GM19239 (cell line): Measurements from ENCODE around the gene MRPS2.
A peak's percentile ranks its signal among the peaks of the same experiment; 100 is the strongest.

Source experiments
- DNase-seq: peaks from one replicate; pipeline ENCODE4 v3.0.0; 2011; ENCODE audit warnings: low spot score; ENCODE audit not compliant: insufficient read length
- FAIRE-seq: peaks from 2 replicates; lab custom pipeline; 2011; peaks lifted over from hg19 to GRCh38; lab: Jason Lieb, UNC

Gene MRPS2

DNA sequence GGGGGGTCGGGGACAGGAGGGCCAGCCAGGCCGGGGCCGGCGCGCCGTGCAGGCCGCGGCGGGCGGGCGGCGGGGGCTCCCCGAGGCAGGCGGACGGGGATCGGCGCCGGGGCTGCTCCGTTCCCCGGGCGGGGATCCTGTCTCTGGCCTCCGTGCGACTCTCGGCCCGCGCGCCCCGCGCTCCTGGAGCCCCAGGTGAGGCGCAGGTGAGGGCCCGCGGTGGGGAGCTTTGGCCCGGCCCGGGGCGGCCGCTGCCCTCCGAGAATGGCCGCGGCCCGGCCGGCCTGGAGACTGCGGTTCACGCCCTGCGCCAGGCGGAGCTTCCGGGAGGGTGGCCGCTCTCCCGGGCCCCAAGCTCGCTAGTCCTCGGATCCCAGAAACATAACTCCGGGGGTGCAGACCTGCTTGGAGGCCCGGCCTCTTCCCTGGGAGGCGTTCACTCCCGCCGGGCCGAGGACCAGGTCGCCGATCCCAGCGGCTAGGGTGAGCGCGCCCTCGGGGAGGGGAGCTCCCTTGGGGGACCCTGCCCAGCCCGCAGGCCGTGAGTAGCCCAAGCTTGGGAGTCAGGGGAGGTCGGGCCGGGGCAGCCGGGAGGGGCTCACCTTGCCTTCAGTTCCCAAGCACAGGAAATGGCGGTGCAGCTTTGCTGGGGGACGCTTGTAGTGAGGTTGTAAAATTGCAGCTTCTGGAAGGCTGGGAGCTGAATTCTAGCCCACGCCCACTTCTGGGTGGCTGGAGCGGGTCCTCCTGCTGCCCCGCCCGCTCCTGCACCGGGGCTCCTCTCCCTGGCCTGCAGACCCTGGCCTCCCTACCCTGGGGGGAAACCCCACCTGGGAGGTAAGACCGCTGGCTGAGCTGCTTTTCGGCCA lies 20.2 kb upstream of the MRPS2 start:
- FAIRE-seq (no peak), DNase-seq (peak; percentile 46)

GRCh38 chr9:135480940-135481310 lies 19.6 kb upstream of the MRPS2 start:
- FAIRE-seq (no peak), DNase-seq (no peak)

DNA sequence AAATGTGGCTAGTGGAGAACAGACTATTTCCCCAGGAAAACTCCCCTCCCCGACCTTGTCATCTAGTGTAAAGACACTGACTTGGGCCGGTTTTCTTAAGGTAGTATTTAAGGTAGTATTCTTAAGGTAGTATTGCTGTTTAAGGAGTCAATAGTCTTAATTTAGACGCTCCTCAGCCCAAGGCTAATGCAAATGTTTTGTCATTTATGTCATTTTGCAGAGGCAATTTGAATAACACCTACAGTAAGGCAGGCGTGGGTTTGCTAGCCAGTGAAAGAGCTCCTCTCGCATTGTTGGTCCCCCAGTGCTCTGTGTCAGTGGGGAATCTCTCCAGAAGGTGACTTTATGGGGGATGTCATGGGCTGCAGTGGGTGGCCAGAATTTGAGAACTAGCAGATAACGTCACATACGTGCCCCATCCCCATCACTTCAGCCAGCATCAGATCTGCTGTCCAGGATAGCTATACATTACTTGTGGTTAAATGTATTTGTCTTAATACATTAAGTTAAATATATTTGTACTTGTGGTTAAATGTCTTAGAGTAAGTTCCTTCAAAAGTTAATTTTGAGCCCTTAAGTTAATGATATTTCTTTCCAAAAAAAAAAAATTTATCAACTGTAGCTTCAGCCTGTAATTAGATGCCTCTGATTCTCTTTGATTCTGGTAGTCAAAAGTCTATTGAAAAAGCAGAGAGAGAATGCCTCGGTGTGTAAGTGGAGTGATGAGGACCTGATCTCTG lies 18.3 kb upstream of the MRPS2 start:
- FAIRE-seq (no peak), DNase-seq (no peak)

DNA sequence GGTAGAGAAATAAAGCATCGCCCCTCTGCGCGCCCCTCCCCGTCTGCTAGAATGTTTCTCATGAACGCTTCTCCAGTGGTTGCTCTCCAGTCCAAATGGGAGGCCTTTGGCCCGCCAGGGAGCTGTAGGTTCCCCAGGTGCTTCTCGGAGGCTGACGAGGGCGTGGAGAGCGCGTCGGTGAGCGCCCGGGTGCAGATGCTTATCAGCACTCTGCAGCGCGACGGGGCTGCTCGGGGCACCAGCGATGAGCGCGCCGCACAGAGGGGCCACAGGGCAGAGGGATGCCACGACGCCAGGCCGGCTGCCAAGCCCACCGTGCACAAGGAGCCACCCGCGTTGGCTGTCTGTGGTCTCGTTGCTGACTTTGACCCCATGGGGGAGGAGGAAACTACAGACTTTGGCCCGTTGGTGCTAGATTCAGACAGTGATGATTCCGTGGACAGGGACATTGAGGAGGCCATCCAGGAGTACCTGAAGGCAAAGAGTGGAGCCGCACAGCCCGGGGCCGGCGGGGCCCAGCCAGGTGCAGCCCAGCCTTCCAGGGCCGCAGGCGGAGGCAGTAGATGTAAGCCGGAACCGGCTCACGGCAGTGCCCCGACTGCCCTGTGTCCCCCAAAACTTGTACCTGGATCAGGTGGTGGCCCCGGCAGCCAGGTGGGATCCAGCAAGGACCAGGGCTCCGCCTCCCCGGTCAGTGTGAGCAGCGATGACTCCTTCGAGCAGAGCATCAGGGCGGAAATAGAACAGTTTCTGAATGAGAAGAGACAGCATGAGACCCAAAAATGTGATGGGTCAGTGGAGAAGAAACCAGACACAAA lies 15.8 kb upstream of the MRPS2 start:
- no peak for FAIRE-seq

GRCh38 chr9:135485385-135485784 lies 15.1 kb upstream of the MRPS2 start:
- DNase-seq = no peak
- FAIRE-seq = no peak

More for the DNA sequence above, 15.8 kb upstream of the MRPS2 start:
- no peak for DNase-seq

GRCh38 chr9:135485832-135486231 lies 14.7 kb upstream of the MRPS2 start:
- DNase-seq (no peak), FAIRE-seq (no peak)

GRCh38 chr9:135486267-135487065 lies 14.0 kb upstream of the MRPS2 start:
- DNase-seq = no peak
- FAIRE-seq = no peak

DNA sequence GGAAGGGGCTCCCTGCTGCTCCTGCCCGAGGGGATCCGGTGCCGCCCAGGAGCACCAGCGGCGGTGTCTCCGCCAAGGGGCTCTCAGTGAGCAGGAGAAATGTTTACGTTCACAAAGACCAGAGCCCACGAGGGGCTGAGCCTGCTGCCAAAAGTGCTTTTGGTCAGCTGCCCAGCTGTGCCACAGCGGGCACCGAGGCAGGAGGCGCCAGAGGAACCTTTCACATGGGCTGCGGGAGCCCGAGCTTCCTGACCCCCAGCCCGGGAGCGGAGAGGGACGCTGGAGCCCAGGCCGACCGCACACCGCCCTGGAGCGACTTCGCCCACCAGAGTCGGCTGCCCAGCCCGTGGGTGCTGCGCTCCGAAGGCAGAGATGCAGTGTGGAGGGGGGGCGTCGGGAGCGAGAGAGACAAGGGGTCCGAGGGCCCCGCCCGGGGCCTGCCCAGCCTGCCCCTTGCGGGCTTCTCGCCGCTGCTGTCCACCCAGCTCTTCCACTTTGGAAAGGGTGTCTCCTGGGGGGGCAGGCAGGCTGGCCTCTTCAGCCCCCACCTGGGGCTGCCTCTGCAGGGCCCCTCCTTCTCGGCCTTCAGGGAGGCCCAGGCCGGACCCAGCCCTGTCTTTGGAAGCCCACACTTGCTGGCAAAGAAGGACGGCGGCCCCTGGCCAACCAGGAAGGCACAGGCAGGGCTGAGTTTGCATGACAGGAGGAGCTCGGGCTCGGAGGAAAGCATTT lies 13.0 kb upstream of the MRPS2 start:
- FAIRE-seq (no peak), DNase-seq (no peak)

GRCh38 chr9:135488013-135488330 lies 12.5 kb upstream of the MRPS2 start:
- FAIRE-seq = no peak

GRCh38 chr9:135488527-135488926 lies 12.0 kb upstream of the MRPS2 start:
- FAIRE-seq (no peak), DNase-seq (no peak)

More at GRCh38 chr9:135488013-135488330, 12.5 kb upstream of the MRPS2 start:
- no peak for DNase-seq

- no peak for FAIRE-seq
- no peak for DNase-seq
Measured at GRCh38 chr9:135489188-135489906, 11.1 kb upstream of the MRPS2 start.

DNA sequence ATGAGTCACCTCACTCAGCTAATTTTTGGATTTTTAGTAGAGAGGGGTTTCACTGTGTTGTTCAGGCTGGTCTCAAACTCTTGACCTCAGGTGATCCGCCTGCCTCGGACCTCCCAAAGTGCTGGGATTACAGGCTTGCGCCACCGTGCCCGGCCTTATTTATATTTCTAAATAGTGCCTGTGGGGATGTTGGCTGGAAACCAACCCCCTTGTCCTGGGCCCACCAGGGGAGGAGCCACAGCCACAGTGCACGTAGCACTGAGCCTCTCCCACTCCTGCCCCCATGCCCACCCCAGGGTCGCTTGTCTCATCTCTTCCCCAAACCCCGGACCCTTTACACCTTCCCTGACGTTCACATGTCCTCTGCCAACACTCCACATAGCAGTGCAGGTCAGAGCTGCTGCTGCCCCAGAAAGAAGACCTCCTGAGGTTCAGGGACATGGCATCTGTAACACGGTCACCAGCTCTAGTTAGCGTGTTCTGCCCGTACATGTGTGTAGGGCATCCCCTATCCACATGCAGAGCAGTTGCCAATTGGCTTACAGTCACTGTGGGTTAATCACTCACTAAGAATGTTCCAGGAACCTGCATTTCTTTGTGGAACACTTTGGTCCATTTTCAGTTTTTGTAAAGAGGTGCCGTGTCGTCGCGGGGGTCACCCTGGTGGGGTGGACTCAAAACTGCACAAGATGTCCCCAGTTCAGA lies 10.2 kb upstream of the MRPS2 start:
- DNase-seq = no peak
- no peak for FAIRE-seq

- DNase-seq (no peak), FAIRE-seq (no peak)
Measured at GRCh38 chr9:135490980-135491464, 9.5 kb upstream of the MRPS2 start.

GRCh38 chr9:135491764-135492163 lies 8.7 kb upstream of the MRPS2 start:
- FAIRE-seq (no peak), DNase-seq (no peak)

GRCh38 chr9:135492886-135493669 lies 7.4 kb upstream of the MRPS2 start:
- DNase-seq = no peak

GRCh38 chr9:135494791-135495559 lies 5.5 kb upstream of the MRPS2 start:
- DNase-seq (no peak), FAIRE-seq (no peak)

More at GRCh38 chr9:135492886-135493669, 7.4 kb upstream of the MRPS2 start:
- FAIRE-seq = no peak
